PC-3 (cell line): ENCODE measurements around the gene WDR6.

Source experiments
- CTCF ChIP-seq: fragments of 300-600 bp; sonication (generic); conservative IDR thresholded peaks from 2 replicates; pipeline ENCODE4 v1.5.1; 2017; ENCODE audit warnings: antibody characterized with exemption, low read depth, mild to moderate bottlenecking, low read length
- EZH2 ChIP-seq: fragments of 300-600 bp; sonication (generic); IDR thresholded peaks from one replicate; pipeline ENCODE4 v1.6.1; 2017; ENCODE audit warnings: antibody characterized with exemption, mild to moderate bottlenecking, low read length; ENCODE audit not compliant: unreplicated experiment
- EZH2phosphoT487 ChIP-seq: fragments of 300-600 bp; sonication (generic); IDR thresholded peaks from 2 replicates; pipeline ENCODE4 v1.6.1; 2018; ENCODE audit warnings: mild to moderate bottlenecking, antibody characterized with exemption, low read length, borderline replicate concordance

DNA sequence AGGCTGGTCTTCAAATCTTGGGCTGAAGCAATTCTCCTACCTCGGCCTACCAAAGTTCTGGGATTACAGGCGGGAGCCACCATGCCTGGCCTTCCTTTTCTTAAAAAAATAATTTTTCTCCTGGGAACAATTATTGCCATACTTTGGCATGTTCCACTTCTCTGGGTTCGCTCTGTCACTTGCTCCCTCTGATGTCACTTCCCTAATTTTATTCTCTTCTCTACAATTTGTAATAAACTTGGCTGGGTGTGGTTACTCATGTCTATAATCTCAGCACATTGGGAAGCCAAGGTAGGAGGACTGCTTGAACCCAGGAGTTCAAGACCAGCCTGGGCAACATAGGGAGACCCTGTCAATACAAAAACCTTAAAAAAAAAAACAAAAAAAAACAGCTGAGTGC, 28.1 kb downstream of the WDR6 start:
- TF ChIP-seq EZH2phosphoT487 (no peak), EZH2 (no peak), CTCF (no peak)
